ENCODE results near the gene ABHD4.

GRCh38 chr14:22622255-22622654 lies 24.2 kb downstream of the ABHD4 start:
- no peak for TF ChIP-seq POLR2AphosphoS5 (IDR thresholded peaks at IDR 0.05)
- no peak for TF ChIP-seq CTCF (IDR thresholded peaks at IDR 0.05)
- TF ChIP-seq POLR2A (IDR thresholded peaks at IDR 0.05; ENCODE audit: low read depth), result no peak
